CD4-positive, alpha-beta T cell treated with Interleukin-17A for 4 hours (primary cell): Measurements from ENCODE around the gene KIRREL3.
"Not testable (repeated sequence)": the region's sequence is repeated elsewhere in the genome, so short reads cannot be mapped to it uniquely, and the experiment has no call there.

ENCODE experiments used
- DNase-seq: peaks from one replicate; pipeline ENCODE4 v3.0.0-alpha.2; 2020; ENCODE audit warnings: mixed read lengths

Gene KIRREL3

DNA sequence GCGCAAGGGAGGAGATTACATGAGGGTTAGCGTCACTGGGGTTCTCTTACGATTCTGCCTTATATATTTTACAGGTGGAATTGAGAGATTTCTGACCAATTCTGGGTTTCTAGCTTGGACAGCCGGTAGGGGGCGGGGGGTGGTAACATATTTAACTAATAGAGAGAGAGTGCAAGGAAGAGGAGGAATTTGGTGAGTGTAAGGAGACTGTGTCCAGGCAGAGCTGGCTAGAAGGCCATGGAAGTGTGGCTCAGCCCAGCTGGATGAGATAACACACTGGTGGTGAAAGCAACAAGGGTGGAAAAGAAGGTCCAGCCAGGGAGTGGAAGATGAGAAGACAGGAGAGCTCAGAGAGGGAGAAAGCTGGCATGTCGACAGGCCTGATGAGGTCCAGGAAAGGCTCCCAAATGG lies 588.6 kb downstream of the KIRREL3 start:
- no peak for DNase-seq

- DNase-seq = no peak
Observed at GRCh38 chr11:126410649-126411048, 589.9 kb downstream of the KIRREL3 start.

GRCh38 chr11:126409620-126409985 lies 591.0 kb downstream of the KIRREL3 start:
- no peak for DNase-seq

- no peak for DNase-seq
Observed at GRCh38 chr11:126408901-126409619, 591.5 kb downstream of the KIRREL3 start.

GRCh38 chr11:126408496-126408895 lies 592.1 kb downstream of the KIRREL3 start:
- no peak for DNase-seq

DNA sequence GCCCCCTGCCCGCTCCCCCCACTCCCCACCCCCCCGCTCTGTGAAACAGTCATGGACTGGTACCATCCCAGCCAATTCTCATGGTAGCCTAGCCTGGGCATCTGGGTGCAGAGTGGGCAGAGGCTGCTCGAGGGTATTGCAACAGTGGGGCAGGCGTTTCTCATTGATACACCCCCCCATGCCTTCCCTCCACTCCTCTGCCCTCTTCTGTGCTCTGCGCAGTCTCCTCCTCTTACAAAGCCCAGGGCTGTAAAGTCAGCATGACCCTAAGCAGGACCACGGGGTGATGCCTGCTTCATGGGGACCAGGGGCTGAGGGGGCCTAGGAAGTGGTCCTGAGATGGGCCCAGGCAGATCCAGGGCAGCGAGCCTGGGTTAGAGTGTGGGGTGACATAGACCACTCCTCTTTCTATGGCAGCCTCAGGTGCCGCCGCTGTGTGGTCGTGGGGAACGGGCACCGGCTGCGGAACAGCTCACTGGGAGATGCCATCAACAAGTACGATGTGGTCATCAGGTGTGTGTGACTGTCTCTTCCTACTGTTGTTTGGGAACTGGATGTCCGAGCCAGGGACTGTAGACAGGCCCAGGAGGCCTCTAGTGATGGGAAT lies 592.8 kb downstream of the KIRREL3 start:
- no peak for DNase-seq

DNA sequence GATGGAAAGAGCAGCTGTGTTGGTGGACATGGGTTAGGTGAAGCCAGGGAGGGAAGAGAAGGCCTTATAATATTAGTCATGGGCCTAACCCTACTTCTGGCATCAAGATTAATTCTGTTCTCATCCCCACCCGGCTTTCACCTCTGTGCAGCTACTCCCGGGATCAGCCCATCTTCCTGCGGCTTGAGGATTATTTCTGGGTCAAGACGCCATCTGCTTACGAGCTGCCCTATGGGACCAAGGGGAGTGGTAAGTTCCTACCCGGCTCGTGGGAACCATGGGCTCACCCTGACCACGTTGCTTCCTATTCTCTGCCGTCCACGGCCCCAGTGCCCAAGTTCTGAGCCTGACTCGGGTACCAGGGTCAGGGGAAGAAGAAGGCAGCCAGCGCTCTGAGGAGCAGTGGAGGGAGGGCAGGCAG lies 593.5 kb downstream of the KIRREL3 start:
- no peak for DNase-seq

GRCh38 chr11:126406368-126406767 lies 594.2 kb downstream of the KIRREL3 start:
- DNase-seq = no peak

DNA sequence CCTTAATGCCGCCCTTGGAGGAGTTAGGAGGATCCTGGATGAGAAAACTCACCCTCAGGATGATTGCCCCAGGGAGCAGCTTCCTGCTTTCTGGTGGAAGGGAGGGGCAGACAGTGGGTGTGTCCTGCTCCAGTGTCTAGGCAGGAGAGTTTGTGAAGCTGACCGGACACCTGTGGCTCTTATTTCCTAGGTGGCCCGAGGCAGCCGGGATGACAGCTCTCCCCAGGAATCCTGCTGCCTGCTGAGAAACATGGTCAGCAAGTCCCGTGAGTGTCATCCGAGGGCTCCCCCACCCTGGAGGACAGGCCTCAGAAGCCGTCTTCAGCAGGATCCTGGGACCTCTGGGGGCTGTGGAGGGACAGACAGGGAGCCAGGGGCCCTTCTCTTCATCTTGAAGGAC lies 594.7 kb downstream of the KIRREL3 start:
- no peak for DNase-seq

DNA sequence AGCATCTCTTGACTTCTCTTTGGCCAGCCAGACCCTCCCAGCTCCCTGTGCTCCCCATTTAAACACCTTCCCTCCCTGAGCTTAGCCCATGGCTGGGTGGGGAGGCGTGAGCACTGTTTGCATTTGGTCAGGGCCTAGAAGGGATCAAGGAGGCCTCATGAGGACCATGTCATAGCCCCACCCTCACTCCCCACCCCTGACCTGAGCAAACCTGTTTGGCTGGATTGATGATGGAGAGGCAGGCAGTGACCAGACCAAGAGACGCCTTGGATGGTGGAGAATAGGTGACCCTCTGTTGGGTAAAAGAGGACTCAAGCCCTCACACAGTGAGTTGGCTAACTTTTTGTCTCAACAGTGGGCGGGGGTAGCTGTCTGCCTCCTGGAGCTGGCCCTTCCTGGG lies 595.2 kb downstream of the KIRREL3 start:
- no peak for DNase-seq

DNA sequence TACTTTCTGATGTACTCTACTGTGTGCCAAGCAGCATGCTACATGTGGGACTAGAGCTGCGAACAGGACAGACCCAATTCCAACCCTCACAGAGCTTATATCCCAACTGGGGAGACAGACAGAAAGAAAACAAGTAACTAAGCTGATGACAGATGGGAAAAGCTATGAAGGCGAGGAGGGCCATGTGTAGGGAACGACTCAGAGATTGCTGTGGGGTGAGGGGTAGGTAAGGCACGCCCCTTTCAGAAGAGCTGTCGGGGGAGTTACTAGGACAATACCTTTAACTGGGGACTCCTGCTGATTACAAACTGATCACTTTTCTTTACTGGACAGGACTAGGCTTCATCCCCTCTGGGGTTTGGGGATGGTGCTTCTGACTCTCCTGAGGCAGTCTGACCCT lies 596.2 kb downstream of the KIRREL3 start:
- DNase-seq = no peak

GRCh38 chr11:126403658-126404057 lies 596.9 kb downstream of the KIRREL3 start:
- no peak for DNase-seq

GRCh38 chr11:126403022-126403581 lies 597.5 kb downstream of the KIRREL3 start:
- DNase-seq = no peak

- no peak for DNase-seq
Observed at GRCh38 chr11:126400479-126400878, 600.1 kb downstream of the KIRREL3 start.

DNA sequence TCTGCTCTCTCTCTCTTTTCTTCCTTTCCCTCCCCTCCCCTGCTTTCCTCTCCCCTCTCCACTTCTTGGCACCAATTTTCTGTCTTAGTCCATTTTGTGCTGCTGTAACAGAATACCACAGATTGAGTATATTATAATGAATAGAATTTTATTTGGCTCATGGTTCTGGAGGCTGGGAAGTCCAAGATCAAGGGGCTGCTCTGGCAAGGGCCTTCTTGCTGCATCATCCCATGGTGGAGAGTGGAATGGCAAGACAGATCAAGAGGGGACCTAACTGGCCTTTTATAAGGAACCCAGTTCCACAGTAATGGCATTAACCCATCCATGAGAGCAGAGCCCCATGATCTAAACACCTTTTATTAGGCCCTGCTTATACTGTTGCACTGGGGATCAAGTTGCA lies 600.6 kb downstream of the KIRREL3 start:
- DNase-seq = no peak

GRCh38 chr11:126398721-126399120 lies 601.8 kb downstream of the KIRREL3 start:
- DNase-seq = no peak

- no peak for DNase-seq
Observed at GRCh38 chr11:126398296-126398695, 602.3 kb downstream of the KIRREL3 start.

GRCh38 chr11:126396965-126397364 lies 603.6 kb downstream of the KIRREL3 start:
- DNase-seq = no peak

DNA sequence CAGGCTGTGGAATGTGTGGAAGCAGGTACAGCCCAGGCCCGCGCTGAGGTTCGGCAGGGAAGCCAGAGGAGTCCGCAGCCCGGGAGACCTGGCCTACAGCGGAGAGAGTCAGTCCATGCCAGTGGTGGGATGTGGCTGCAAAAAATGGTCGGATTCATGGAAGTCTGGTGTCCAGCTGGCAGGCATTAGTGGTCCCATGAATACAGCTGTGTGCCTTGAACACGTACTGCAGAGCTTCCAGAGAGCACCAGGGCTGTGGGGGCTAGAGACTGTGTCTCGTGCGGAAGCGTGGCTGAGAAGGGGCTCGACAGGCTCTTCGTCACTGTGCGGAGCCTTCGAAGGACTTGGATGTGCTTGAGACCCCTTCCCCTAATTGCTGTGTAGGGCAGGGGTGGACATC lies 604.3 kb downstream of the KIRREL3 start:
- DNase-seq = not testable (repeated sequence)

GRCh38 chr11:126395784-126396183 lies 604.8 kb downstream of the KIRREL3 start:
- not testable (repeated sequence) for DNase-seq

DNA sequence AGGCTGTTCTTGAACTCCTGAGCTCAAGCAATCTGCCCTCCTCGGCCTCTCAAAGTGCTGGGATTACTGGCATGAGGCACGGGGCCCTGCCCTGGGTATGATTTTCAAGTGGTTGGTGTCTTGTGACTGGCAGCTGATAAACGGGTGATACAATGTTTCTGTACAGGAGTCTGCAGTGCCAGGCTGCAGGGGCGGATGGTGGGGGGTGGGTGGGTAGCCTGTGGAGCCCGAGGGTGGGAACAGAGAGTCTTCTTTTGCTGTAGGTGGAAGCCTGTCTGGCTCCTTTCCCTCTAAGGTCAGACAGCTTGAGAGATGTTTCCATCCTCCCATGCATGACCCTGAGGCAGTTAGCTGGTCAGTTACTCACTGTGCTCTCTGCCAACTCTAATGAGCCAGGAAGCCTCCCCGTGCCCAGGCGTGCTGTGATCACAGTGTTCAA lies 605.9 kb downstream of the KIRREL3 start:
- DNase-seq = not testable (repeated sequence)

DNA sequence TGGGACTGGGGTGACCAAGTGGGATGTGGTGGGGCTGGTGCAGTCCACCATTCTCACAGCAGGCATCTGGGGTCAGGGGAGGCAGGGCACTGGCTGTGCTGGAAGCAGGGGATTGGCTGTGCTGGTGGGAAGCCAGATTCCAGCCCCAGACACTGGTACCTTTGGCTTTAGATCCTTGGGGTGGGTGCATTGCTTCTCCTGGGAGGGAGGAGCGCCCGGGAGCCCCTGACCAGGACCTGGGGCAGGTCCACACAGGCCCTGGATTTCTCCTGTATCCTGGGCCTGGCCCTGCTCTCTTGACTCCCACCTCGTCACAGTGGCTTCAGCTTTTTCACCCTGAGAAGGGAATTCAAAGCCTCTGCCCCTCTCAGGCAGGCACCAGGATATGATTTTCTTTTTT lies 606.5 kb downstream of the KIRREL3 start:
- no peak for DNase-seq

- DNase-seq = no peak
Observed at GRCh38 chr11:126393143-126393542, 607.4 kb downstream of the KIRREL3 start.

- no peak for DNase-seq
Observed at GRCh38 chr11:126392633-126393013, 607.9 kb downstream of the KIRREL3 start.
